ENCODE data around the gene SETD5. TPM values are rescaled to one million over a fixed set of nuclear protein-coding genes. Genes with fewer than 3 reads are reported as not detected.

SETD5 gene
- polyA plus RNA-seq, 2 of the 4 experiments (the other 2 are of a cell fraction) = 41.7 to 92.3 TPM

GRCh38 chr3:9439331-9439730 lies 41.9 kb downstream of the SETD5 start:
- no peak for FAIRE-seq
- Histone ChIP-seq H3K9me3 (no peaks in the 10 kb centered on the region), H3K4me3 (no peak overlapping the region), H3K4me1 (peaks cover 10% of the 10 kb centered on the region; the same call in 1 of the 3 replicates), H3K27ac (no peak overlapping the region), H3K4me2 (no peak overlapping the region)
- ChIA-PET CTCF (interaction anchor here (1.6 kb wide), 1 partner anchor 86 kb away, joined by 7 read pairs; no protein-coding TSS in a partner anchor), POLR2A (no interaction called here)
- no peak for ATAC-seq
- no peak for DNase-seq (ENCODE audit: low read depth in 1 of 2, low spot score in 1 of 2)
- TF ChIP-seq NFE2L2 (conservative IDR thresholded peaks at IDR 0.05; ENCODE audit: low read length) (no peak), HOXB13 (CRISPR knock-in tag; IDR thresholded peaks at IDR 0.05; ENCODE audit: low read depth) (no peak), CBX8 (IDR thresholded peaks at IDR 0.05) (no peak), RCOR1 (IDR thresholded peaks at IDR 0.05; ENCODE audit: low read depth, low read length) (no peak), KDM5A (IDR thresholded peaks at IDR 0.05) (no peak), EP300 (IDR thresholded peaks at IDR 0.05) (no peak)
- WGBS (ENCODE audit: missing lambda C conversion rate) = 19% methylated on average over 1 of the region's 1 CpG

- FAIRE-seq = no peak
- Histone ChIP-seq H3K4me1 (peaks cover 10% of the 10 kb centered on the region; the same call in 1 of the 3 replicates), H3K4me3 (no peak overlapping the region), H3K9me3 (no peaks in the 10 kb centered on the region), H3K27ac (no peak overlapping the region), H3K4me2 (no peak overlapping the region)
- DNase-seq (ENCODE audit: low read depth in 1 of 2, low spot score in 1 of 2) = no peak
- CTCF ChIA-PET = interaction anchor here (1.0 to 1.6 kb wide), 4 partner anchors 13 to 88 kb away, joined by 3 to 4 read pairs (median 4); no protein-coding TSS in a partner anchor
- ATAC-seq = no peak
- no peak for TF ChIP-seq ZFP36 (IDR thresholded peaks at IDR 0.05; ENCODE audit: borderline replicate concordance, partially characterized antibody)
- no peak for TF ChIP-seq GATA3 (IDR thresholded peaks at IDR 0.05; ENCODE audit: borderline replicate concordance)
- TF ChIP-seq HOXB5 (CRISPR knock-in tag; IDR thresholded peaks at IDR 0.05) = no peak
- no peak for TF ChIP-seq SREBF2 (IDR thresholded peaks at IDR 0.05)
- no peak for TF ChIP-seq FOSL2 (IDR thresholded peaks at IDR 0.05)
- no peak for TF ChIP-seq FOSL2 (CRISPR knock-in tag; IDR thresholded peaks at IDR 0.05)
- no peak for TF ChIP-seq CBX8 (IDR thresholded peaks at IDR 0.05)
- TF ChIP-seq HES2 (IDR thresholded peaks at IDR 0.05) = no peak
- TF ChIP-seq E2F6 (IDR thresholded peaks at IDR 0.05; ENCODE audit: borderline replicate concordance, low read depth) = no peak
- TF ChIP-seq HOXB13 (CRISPR knock-in tag; IDR thresholded peaks at IDR 0.05; ENCODE audit: low read depth) = no peak
- TF ChIP-seq JUN (IDR thresholded peaks at IDR 0.05) = no peak
- TF ChIP-seq ZSCAN20 (CRISPR knock-in tag; IDR thresholded peaks at IDR 0.05) = no peak
- no peak for TF ChIP-seq CEBPB (IDR thresholded peaks at IDR 0.05)
- TF ChIP-seq EHF (CRISPR knock-in tag; IDR thresholded peaks at IDR 0.05) = no peak
- no peak for TF ChIP-seq CHD2 (IDR thresholded peaks at IDR 0.05; ENCODE audit: low read length, partially characterized antibody)
- TF ChIP-seq JUNB (IDR thresholded peaks at IDR 0.05) = no peak
- TF ChIP-seq ATOH8 (CRISPR knock-in tag; IDR thresholded peaks at IDR 0.05; ENCODE audit: low read depth) = no peak
- TF ChIP-seq RCOR1 (IDR thresholded peaks at IDR 0.05; ENCODE audit: low read depth, low read length) = no peak
- TF ChIP-seq PHF8 (IDR thresholded peaks at IDR 0.05; ENCODE audit: borderline replicate concordance, low read depth) = no peak
- TF ChIP-seq EP300 (IDR thresholded peaks at IDR 0.05) = no peak
- 94% methylated on average over 11 of the region's 11 CpGs for WGBS (ENCODE audit: missing lambda C conversion rate)
- POLR2A ChIA-PET = interaction anchor here (1.1 kb wide), 1 partner anchor 44 kb away, joined by 3 read pairs; the partner anchor contains the start of gene SETD5
These were observed 44.2 kb downstream of the SETD5 start for GRCh38 chr3:9441501-9442221.

GRCh38 chr3:9448071-9448470 lies 50.7 kb downstream of the SETD5 start:
- H3K4me3 ChIP-seq = no peak overlapping the region
- DNase-seq (ENCODE audit: low read depth in 1 of 2, low spot score in 1 of 2) (no peak), FAIRE-seq (no peak), ATAC-seq (no peak)
- H3K9me3 ChIP-seq = no peaks in the 10 kb centered on the region
- WGBS (ENCODE audit: missing lambda C conversion rate) = 88% methylated on average over 4 of the region's 4 CpGs
- POLR2A ChIA-PET = no interaction called here
- H3K4me2 ChIP-seq = no peak overlapping the region
- H3K27ac ChIP-seq = no peak overlapping the region
- H3K4me1 ChIP-seq = no peaks in the 10 kb centered on the region
- CTCF ChIA-PET = interaction anchor here (0.5 to 1.4 kb wide), 4 partner anchors 18 to 550 kb away, joined by 3 read pairs; no protein-coding TSS in a partner anchor
- TF ChIP-seq NPAS2 (CRISPR knock-in tag; IDR thresholded peaks at IDR 0.05; ENCODE audit: borderline replicate concordance) (no peak), RFX5 (IDR thresholded peaks at IDR 0.05) (no peak), HMGXB4 (CRISPR knock-in tag; IDR thresholded peaks at IDR 0.05; ENCODE audit: borderline replicate concordance) (no peak), TP53 (CRISPR knock-in tag; IDR thresholded peaks at IDR 0.05) (no peak), ZFP36 (IDR thresholded peaks at IDR 0.05; ENCODE audit: borderline replicate concordance, partially characterized antibody) (no peak), FOXS1 (CRISPR knock-in tag; IDR thresholded peaks at IDR 0.05) (no peak), ZSCAN20 (CRISPR knock-in tag; IDR thresholded peaks at IDR 0.05) (no peak), BHLHE40 (IDR thresholded peaks at IDR 0.05; ENCODE audit: low read depth, low read length) (no peak), RCOR1 (IDR thresholded peaks at IDR 0.05; ENCODE audit: low read depth, low read length) (no peak), HOXB5 (CRISPR knock-in tag; IDR thresholded peaks at IDR 0.05) (no peak), ATOH8 (CRISPR knock-in tag; IDR thresholded peaks at IDR 0.05; ENCODE audit: low read depth) (no peak), CEBPB (IDR thresholded peaks at IDR 0.05) (no peak), MAFK (IDR thresholded peaks at IDR 0.05; ENCODE audit: partially characterized antibody) (no peak)

Data from A549 (cell line).